Colon (tissue), 2 donors: ENCODE data around the gene EPHB3.

Experiments
- FAIRE-seq: peaks from 2 replicates; lab custom pipeline; 2012; peaks lifted over from hg19 to GRCh38; lab: Jason Lieb, UNC
- donor health status: control.
- donor health status: control.

Gene EPHB3

GRCh38 chr3:184581331-184581855, 19.8 kb downstream of the EPHB3 start:
- FAIRE-seq, result no peak

- FAIRE-seq, result no peak
Observed at GRCh38 chr3:184582646-184583577, 21.3 kb downstream of the EPHB3 start.

- FAIRE-seq, result no peak
Observed at GRCh38 chr3:184583578-184584451, 22.2 kb downstream of the EPHB3 start.

- no peak for FAIRE-seq
Observed at GRCh38 chr3:184584464-184584891, 22.9 kb downstream of the EPHB3 start.

GRCh38 chr3:184585545-184585944, 24.0 kb downstream of the EPHB3 start:
- FAIRE-seq, result no peak

- no peak for FAIRE-seq
Observed at GRCh38 chr3:184586851-184587250, 25.3 kb downstream of the EPHB3 start.

GRCh38 chr3:184588776-184589175, 27.2 kb downstream of the EPHB3 start:
- FAIRE-seq, result no peak

- no peak for FAIRE-seq
Observed at GRCh38 chr3:184590795-184591194, 29.2 kb downstream of the EPHB3 start.

GRCh38 chr3:184591789-184592188, 30.2 kb downstream of the EPHB3 start:
- FAIRE-seq, result no peak

- no peak for FAIRE-seq
Observed at GRCh38 chr3:184592371-184593219, 31.0 kb downstream of the EPHB3 start.

GRCh38 chr3:184593220-184593927, 31.8 kb downstream of the EPHB3 start:
- FAIRE-seq, result no peak

GRCh38 chr3:184593928-184594303, 32.3 kb downstream of the EPHB3 start:
- FAIRE-seq, result no peak

GRCh38 chr3:184594371-184595001, 32.9 kb downstream of the EPHB3 start:
- FAIRE-seq, result no peak

GRCh38 chr3:184595726-184596125, 34.1 kb downstream of the EPHB3 start:
- no peak for FAIRE-seq

GRCh38 chr3:184596233-184596632, 34.6 kb downstream of the EPHB3 start:
- FAIRE-seq, result no peak

GRCh38 chr3:184596886-184597575, 35.4 kb downstream of the EPHB3 start:
- FAIRE-seq, result no peak

- no peak for FAIRE-seq
Observed at GRCh38 chr3:184597829-184598573, 36.4 kb downstream of the EPHB3 start.

GRCh38 chr3:184598574-184598927, 37.0 kb downstream of the EPHB3 start:
- FAIRE-seq, result no peak

- no peak for FAIRE-seq
Observed at GRCh38 chr3:184599143-184599542, 37.6 kb downstream of the EPHB3 start.
